HG03060 (cell line): ENCODE data around the gene TEX28.
"Not testable (repeated sequence)": the region's sequence is repeated elsewhere in the genome, so short reads cannot be mapped to it uniquely, and the experiment has no call there.

Experiments used
- ATAC-seq: cut with Tn5 transposase; IDR thresholded peaks from one replicate; pipeline ENCODE4 v1.9.1; 2021; ENCODE audit warnings: low read depth, moderate number of reproducible peaks; ENCODE audit not compliant: unreplicated experiment

Gene TEX28, protein sequence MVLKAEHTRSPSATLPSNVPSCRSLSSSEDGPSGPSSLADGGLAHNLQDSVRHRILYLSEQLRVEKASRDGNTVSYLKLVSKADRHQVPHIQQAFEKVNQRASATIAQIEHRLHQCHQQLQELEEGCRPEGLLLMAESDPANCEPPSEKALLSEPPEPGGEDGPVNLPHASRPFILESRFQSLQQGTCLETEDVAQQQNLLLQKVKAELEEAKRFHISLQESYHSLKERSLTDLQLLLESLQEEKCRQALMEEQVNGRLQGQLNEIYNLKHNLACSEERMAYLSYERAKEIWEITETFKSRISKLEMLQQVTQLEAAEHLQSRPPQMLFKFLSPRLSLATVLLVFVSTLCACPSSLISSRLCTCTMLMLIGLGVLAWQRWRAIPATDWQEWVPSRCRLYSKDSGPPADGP

GRCh38 chrX:154294791-154295574, at the start of gene TEX28:
Gene TEX28 (minus strand): TSS chrX:154295124. CDS start chrX:154292117, 3,007 bp downstream.
- ATAC-seq: no peak

DNA sequence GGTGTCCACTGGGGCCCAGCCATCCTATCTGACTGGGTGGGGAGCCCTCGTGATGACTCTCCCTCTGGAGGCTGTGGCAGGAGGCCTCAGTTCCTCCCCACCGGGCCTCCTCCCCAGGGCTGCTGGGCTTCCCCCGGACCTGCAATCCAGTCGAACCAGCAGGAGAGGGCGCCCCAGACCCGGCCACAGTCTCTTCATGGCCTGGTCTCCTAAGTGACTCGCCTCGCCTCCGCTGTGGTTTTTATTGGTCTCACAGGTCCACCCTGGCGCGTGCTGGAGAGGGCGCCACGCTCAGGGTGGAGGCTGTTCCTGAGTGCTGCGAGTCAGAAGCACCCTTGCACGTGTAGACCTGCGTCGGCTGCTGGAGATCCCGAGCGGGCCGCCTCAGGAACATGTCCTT, 48.7 kb upstream of the TEX28 start:
- ATAC-seq: not testable (repeated sequence)

DNA sequence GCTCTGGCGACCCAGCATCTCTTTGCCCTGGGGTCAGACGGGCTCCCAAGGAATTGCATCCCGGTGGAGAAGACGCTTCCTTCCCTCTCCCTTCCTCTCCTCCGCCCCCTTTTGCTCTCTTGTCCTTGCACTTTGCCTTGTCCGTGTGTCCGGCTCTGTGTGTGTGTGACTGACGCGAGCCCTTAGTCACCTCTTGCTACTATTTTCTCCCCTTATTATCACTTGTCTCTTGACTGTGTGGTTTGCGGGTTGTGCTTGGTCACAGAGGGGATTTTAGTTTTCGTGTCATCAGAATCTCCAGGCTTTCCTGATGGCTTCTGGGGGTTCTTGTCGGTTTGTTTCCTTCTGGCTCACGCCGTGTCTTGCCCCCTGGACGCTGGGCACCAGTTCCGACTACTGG, 48.1 kb upstream of the TEX28 start:
- not testable (repeated sequence) for ATAC-seq

- peak; percentile 55 for ATAC-seq
Measured at GRCh38 chrX:154341399-154342298, 46.7 kb upstream of the TEX28 start.

DNA sequence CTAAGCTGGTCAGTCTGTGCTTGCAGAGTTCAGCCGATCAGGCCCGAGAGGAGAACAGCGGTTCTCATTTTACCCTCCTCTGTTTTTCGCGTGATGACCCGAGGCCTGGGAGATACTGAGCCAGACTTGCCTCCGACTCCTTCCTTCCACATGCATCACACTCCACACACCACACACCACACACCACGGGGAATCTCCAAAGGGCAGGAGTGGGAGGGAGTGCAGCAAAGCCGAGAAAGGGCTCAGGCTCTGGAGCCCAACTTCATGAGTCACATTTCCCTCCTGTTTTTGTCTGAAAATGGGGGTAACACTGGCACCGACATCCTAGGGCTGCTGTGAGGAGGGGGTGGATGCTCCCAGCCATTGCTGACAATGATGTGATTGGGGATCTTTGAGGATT, 39.6 kb upstream of the TEX28 start:
- no peak for ATAC-seq

DNA sequence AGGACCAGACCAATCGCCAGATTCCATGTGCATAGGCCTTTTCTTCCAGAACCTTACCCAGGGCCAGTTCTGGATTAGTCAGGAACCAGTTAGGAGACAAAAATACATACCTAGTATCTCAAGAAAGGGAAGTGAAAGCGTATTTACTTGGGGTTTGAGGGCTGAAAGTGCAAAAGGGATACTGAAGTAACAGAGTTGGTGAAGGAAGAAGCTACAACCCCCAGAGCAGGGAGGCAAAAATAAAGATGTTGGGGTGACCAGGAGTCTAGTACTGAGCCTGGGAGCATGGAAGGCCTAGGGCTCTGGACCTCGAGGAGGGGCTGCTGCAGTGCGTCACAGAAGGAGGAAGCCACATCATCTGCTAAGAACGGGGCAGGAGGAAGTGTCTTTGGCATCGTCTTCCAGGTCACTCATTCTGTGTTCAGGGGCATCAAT, 38.9 kb upstream of the TEX28 start:
- ATAC-seq: no peak

DNA sequence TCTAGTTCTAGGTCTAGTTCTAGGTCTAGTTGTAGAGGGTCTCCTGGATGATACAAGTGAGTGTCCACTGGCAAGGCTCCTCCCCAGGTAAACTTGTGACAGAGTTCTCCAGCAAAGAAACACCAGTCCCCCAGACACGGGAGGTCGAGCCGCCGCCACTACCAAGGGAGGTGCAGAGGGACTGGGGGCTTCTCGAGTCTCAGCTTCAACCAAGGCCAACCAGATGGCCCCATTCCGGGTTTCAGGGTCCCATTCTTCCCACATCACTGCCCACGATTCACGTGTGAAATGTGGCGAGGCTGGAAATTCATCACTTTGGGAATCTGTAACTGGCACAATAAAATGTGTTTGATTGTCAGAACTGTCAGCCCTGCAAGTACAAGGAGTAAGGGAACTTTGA, 38.2 kb upstream of the TEX28 start:
- no peak for ATAC-seq

GRCh38 chrX:154332561-154332960, 37.6 kb upstream of the TEX28 start:
- ATAC-seq: no peak

GRCh38 chrX:154329294-154329693, 34.4 kb upstream of the TEX28 start:
- no peak for ATAC-seq

DNA sequence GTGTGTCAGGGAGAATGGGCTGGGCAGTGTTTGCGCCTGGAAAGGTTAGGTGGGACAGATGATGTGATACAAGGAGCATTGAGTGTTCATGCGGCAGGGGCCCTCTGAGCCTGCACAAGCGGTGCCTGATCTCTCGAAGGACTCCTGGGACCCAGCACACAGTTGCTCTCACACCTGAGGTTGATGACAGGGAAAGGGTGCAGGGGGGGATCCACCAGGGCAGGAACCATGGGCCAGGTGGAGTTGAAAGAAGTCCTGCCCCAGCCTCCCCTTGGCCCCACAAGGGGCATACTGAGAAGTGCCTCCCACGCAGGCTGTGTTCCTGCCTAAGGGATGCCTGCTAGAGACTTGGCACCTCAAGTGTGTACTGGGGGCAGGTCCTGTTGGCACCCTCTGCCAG, 33.7 kb upstream of the TEX28 start:
- ATAC-seq: no peak

DNA sequence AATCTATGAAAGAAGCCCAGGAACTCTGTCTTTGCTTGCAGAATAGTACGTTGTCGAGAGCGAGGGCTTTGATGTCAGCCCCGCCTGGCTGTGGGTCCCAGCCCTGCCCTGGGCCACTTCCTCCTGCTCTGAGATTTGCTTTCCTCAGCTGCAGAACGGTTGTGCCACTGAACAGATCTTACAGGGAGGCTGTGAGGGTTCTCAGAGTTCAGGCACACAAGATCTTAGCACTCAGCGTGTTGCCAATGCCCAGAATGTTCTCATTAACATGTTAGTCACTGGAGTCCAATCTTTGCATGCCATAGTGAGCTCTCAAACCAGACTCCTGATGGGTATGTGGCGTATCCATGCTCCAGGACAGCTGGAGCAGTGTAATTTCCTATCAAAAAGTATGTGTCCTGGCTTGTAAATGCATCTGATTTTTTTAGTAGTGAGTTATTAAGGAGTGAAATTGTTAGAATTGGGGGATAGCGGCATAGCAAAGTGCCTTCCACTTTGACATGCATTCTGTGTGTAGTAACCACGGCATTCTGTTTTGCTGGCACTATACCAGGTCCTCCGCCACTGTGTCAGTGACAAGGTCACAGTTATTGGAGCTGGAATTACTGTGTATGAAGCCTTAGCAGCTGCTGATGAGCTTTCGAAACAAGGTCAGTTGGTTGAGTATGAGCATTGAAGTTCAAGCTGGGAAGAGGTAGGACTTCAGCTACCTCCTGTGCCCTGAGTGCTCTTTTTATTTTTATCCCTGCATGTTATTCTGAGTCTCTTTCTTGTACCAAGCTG, 32.3 kb upstream of the TEX28 start:
- ATAC-seq: no peak

DNA sequence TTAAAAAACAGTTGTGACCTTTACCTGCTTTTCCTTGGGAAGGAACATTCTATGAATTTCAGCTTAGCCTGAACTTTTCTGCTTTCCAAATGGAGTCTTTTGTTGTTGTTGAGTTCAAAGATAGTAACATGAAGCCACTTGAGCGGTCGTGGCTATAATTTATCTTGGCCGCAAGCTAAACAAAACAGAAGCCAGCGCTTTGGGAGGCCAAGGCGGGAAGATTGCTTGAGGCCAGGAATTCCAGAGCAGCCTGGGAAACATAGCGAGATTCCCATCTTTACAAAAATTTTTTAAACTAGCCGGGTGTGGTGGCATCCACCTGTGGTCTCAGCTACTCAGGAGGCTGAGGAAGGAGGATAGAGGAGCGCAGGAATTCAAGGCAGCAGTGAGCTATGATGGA, 30.6 kb upstream of the TEX28 start:
- no peak for ATAC-seq

GRCh38 chrX:154323537-154323936, 28.6 kb upstream of the TEX28 start:
- ATAC-seq: no peak

DNA sequence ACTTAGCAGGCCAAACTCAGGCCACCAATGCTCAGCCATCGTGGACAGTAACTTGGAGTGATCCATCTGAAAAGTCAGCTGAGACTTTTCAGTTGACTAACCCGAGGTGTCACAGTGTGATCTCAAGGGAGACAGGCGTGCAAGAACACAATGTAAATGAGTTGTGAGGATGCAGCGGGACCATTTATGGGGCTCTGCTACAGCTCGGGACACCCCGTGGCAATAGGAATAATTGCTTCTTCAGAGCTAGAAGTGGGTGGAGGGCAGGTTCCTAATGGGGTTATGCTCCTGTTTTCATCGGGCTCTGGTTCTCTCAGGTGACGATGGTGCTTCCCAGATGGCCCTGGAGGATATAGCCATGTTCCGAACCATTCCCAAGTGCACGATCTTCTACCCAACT, 28.0 kb upstream of the TEX28 start:
- ATAC-seq: no peak

GRCh38 chrX:154321594-154321993, 26.7 kb upstream of the TEX28 start:
- ATAC-seq: no peak

- ATAC-seq: no peak
Measured at GRCh38 chrX:154321152-154321551, 26.2 kb upstream of the TEX28 start.

DNA sequence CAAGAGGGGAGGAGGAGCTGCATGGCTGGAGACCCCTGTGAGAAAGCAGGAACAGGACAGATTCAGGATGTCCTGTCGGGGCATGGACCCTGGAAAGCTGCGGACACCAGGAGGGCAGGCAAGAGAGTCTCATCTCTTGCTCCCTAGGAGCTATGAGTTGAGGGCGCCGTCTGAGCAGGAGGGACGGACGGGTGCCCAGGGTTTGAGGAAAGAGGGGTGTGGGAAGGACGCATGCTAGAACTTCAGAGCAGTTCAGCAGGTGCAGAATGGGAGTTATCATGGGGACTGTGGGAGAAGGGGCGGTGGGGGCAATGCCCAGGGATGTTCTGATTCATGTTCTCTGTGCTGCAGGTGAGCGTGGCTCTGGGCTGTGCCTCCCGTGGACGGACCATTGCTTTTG, 25.5 kb upstream of the TEX28 start:
- ATAC-seq: no peak

- ATAC-seq: no peak
Measured at GRCh38 chrX:154317391-154317995, 22.6 kb upstream of the TEX28 start.

GRCh38 chrX:154315416-154315815, 20.5 kb upstream of the TEX28 start:
- ATAC-seq: no peak

- ATAC-seq: no peak
Measured at GRCh38 chrX:154313147-154313546, 18.2 kb upstream of the TEX28 start.
